HG03558 (cell line): ENCODE measurements around the gene PGC.
"Not testable (repeated sequence)": the region's sequence is repeated elsewhere in the genome, so short reads cannot be mapped to it uniquely, and the experiment has no call there.

Source experiments
- ATAC-seq: cut with Tn5 transposase; IDR thresholded peaks from one replicate; pipeline ENCODE4 v1.9.1; 2021; ENCODE audit warnings: moderate number of reproducible peaks; ENCODE audit not compliant: unreplicated experiment; ENCODE audit errors: extremely low read depth

PGC gene

DNA sequence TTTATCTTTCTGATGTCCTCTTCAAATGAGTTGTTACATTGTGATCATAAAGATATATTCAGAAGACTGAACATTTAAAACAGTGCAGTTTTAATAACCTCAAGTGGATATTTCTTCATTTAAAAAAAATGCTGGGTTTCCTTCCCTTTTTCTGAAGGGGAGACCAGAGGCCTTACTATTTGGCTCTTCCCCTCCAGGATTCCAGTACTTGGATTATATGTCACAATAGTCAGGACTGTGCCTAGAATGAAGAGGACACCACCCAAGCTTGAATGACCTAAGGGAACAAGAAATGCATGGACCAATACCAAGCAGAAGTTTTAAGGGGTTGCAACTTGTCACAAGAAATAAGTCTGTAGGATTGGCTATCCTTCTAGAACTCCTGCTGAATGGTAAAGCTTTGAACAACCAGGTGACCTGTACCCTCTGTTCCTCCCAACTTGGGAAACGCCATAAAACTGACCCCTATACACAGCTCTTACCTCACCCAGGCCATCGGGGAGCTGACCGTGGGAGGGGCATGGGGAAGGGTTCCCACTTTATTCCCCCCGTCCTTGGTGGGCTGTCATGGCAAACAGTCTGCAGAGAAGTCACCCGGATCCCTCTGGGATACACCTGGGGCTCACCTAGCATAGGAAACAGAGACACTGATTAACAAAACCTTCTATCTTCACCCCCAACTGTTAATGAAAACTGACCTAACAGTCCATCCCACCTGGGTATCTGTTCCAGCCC, 30.5 kb upstream of the PGC start:
- ATAC-seq, result no peak

DNA sequence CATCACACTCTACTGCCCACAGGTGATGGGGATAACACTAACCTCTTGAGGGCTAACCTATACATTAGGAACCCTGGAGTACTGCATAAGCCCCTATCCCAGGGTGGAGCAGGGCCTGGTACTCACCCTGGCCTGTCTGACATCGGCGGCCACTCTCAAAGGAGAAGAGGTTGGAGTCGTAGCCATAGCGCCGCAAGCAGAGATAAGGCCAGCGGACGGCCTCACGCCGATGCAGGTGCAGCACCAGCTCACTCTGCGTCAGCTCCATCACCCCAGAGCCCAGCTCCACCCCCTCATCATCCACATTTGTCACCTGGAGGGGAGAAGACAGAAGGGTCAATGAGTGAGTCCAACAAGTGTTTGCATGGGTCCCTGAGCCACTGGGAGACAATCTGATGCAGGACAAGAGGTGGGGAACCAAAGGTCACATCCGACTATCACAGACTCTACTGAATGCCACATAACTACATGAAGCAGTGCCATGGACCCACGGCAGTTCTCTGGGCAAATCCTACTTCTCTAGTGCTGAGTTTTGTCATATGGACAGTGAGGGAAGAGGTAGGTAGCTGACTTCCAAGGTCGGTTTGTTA, 28.2 kb upstream of the PGC start:
- no peak for ATAC-seq

DNA sequence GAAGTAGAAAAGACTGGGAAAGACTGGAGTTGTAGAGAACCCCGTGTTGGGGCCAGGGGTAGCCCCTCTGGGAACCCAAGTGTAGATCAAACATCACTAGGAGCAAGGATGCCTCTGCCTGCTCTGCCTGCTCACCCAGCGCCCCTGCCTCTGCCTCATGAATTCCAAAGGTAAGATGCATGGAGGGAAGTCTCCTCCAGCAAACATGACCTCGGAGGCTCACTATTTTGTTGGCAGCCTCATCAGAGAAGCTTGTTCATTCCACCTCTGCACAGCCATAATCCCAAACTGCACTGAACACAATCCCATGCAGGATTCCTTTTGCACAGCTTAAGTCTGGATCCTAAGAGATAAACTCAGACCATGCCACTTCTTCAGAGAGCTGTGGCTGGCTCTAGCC, 27.6 kb upstream of the PGC start:
- no peak for ATAC-seq

DNA sequence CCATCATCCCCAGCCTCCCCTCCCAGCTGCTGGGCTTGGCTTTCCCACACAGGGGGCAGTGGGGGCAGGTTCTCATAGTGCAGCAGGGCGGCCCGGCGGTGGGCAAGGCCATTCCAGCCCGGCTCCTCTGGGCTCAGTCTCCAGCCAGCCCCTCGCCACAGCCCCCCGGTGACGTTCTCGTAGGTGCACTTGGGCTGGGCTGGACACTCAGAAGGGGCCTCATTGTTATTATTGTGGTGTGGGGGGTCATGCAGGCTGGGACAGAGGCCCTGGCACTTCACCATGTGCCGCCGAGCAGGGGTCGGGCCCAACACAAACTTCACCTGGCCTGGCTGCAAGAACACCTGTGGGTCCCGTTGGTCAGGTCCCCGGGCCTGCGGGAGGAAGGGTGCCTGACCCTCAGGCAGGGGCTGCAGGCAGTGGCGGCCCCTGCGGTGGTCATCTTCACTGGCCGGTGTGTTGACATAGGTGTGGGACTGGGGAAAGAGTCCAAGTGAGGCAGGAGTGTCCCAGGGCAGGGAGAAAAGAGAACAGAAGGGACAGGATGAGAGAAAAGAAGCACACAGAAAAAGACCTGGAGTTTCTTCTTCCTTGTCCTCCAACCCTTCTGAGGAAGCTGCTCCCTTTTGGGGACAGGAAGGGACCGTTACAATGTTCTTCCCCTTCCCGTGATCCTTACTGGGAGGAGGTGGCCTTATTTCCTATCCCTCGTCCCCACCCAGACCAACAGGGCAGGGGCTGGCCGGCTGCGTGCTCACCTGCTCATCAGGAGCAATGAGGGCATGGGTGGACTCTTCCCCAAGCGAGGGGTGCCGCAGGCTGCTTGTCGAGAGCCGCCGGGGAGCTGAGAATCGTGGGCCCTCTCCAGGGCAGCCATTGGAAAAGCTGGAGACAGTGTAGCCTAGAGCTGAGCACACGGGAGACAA, 24.1 kb upstream of the PGC start:
- no peak for ATAC-seq

DNA sequence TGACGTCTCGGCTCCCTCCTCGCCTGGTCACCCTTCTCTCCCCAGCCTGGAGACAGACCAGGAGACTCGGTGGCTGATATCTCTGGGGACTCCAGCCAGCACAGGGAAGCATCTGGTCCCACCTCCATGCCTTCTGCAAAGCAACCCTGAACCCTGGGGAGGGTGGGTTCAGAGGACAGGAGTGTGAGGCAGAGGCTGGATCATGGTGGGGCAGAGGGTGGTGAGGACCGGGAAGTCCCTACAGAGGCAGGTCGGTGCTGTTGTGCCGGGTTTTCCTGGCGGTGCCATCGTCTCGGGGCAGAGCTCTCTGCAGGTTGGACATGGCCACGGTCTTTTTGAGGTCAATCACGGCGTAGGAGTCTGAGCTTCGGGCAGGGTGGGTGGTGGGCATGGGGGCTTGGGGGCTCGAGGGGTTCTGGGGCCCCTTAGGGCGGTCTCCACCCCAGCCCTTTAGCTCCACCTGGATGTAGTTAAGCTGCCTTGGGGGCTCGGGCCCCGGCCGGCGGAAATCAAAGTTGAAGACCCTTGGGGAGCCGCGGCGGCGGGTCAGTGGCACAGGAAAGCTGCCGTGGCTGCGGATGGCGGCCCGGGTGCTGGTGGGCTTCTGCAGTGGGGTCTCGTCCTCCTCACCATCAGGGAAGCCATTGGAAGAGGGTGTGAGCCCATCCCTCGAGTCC, 23.3 kb upstream of the PGC start:
- no peak for ATAC-seq

DNA sequence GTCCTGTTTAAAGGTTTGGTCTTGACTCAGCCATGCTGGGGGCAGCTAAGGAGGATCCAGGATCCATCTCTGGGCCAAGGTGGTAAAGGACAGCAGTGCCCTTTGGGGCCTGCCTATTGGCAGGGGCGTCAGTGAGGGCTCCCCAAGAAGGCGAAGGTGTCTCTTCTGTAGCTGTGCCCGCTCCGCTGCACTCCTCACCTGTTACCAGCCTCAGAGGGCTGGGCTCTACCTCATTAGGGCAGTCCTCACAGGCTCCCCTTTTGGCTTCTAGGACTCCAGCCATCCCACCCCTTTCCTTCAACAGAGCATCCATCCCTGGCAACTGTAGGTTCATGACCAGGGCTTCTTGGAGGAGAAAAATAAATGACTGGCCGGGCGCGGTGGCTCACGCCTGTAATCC, 22.2 kb upstream of the PGC start:
- no peak for ATAC-seq

DNA sequence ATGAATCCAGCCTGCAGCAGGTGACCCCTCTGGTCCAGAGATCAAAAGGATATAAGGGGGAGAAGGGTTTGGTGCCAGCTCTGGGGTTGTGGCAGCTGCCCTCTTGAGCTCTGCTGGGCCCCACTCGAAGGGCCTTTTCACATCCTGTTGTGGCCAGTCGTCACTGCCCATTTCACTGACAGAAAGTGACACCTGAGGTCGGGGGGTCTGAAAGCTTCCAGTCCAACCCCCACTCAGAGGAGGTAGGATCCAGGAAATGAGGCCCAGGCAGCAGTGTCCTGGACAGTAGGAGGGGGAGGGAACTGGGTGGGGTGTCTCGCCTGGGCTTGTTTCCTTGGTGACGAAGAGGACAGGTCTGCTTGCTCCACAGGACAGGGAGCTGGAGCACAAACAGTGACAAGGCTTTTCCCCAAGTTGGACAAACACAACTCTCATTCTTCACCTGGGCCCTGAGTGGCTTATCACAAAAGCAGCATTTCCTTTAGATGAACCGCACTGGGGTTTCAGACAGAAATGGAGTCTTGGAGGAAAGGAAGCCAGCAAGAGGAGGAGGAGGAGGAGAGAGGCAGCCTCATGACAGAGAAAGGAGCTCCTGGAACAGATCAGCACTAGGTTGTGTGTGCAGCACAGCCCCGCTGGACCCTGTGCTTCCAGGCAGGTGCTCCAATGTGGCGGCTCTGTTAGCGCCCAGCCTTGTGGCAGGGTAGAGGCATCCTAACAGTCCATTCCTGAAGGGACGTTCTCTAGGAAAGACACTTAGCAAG, 21.5 kb upstream of the PGC start:
- ATAC-seq, result no peak

DNA sequence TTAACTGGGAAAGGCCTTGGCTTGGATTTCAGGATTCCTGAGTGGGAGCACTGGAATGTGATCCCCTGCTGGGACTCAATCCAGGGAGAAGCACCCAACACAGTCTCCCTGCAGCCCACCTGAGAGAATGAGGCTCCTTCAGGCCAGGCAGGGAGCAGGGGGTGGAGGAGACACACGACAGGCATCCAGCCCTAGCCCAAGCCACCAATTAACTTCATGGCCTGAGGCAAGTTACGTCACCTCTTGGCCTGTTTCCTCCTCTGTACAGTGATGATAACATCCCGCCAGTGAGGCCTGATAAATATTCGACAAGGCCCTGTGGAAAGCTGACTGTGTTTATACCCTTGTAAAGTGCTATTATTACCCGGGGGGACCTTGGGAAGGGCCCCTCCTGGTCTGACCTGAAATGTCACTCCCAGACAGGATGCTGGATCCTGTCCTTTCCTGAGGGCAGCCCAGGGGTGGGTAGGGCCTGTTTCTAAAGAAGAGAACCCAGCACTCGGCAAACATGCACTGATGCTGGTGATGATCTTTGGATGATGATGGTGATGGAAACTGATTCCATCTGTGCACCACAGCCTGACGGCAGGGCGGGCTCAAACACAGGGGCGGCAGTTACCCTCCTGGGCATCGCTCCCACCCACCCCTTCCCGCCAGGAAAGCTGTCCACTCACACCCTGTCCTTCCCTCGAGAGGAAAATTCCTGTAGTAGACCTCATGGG, 20.1 kb upstream of the PGC start:
- no peak for ATAC-seq

DNA sequence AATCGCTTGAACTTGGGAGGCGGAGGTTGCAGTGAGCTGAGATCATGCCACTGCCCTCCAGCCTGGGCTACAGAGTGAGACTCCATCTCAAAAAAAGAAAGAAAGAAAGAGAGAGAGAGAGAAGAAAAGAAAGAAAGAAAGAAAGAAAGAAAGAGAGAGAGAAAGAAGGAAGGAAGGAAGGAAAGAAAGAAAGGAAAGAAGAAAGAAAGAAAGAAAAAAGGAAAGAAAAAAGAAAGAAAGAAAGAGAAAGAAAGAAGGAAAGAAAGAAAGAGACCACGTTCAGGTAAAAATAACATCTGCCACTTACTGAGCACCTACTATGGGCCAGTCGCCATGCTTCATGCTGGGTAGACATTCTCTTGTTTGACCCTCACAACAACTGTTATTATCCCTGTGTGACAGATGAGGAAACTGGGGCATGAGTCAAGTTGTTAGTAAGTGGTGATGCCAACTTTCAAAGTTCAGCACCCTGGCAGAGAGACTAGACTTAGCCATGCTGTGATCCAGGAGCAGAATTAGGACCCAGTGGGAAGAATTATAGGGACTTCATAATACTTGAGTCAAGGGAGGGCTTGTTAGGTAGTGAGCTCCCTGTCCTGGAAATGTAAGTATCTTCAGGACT, 19.0 kb upstream of the PGC start:
- ATAC-seq, result not testable (repeated sequence)

DNA sequence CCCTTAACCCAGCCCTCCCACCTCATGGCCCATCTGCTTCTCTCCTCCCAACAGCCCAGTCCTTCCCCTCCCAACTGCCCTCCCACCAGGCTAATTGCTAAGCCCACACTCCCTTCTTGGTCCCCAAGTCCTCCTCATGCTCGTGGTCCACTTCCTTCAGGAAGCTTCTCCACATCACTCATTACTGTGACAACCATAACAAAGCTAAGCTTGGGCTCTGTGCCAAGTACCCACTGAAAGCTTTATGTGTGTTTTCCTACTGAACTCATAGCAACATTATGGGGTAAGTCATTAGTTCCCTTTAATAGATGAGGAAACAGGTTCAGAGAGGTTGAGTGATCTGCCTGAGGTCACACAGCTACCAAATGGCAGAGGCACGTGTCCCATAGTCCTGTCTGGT, 16.3 kb upstream of the PGC start:
- no peak for ATAC-seq

DNA sequence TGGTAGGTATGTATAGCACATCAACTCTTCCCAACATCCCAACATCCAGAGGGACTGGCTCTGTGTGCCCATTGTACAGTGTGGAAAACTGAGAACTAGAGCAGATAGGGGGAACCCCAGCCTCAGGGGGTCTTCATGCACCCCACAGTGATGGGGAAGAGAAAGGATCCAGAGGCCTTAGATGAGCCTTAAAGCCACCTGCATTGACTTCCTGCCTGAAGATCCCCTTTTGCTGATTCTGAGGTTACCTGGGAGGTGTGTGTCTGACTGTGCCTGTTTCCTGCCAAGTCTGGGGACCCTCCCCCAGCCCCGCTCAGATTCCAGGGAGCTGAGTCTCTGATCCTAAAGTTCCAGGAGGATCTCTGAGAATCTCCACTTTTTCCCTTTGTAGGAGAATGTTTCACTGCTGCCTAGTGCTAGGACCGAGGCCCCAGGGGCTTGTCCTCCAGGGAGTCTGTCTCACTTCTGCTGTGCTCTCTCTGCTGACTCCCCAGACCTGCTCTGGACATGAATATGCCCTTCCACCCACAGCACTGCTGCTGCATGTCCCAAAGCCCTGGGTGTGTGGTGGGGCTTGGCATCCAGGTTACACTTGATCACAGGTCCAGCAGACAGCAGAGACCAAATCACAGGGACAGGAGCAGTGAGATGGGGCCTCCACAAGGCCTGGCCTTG, 12.8 kb upstream of the PGC start:
- no peak for ATAC-seq

DNA sequence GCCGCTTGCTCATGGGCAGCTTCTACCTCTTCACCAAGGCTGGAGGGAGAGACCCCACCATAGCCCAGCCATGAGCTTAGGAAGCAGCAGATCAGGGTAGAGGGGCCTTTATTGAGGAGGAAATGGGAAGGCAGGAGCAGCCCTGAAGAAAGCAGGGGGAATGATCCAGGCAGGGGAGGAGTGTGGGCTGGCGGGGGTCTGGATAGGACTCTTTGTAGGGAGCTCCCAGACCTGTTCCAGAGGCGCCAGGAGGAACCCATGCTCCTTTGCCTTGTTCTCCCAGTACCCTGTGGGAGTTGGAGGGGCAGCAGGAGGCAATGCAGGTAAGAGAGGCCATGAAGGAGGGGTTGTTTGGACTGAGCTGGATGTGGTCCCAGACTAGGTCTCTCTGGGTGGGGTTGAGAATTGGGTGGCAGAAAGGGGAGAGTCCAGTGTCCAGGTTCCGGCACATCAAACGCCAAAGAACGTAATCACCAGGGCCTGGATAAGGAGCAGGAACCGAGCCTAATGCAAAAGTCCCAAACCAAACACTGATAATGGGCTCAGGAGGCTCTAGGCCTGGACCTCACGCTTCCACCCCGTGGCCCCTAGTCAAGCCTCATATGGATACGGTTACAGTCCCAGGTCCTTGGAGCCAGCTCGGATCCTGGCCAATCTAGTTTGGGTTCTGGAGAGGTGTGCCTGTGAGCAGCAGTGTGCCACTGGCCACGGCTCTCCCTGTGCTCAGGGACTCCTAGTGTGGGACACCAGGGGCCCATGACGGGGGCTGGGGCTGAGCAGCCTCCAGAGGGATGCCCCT, 12.1 kb upstream of the PGC start:
- ATAC-seq, result no peak

DNA sequence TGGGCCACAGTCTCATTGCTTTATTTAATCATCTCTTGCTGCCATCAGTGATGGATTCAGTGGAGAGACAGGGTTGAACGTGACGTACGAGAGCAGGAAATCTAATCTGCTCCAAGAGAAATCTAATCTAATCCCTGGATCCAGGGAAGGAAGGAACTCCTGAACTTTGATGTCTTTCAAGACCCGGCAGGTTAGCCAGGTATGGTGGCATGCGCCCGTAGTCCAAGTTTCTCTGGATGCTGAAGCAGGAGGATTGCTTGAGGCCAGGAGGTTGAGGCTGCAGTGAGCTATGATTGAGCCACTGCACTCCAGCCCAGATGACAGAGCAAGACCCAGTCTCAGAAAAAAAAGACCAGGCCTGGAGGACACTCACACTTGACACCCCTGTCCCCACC, 11.4 kb upstream of the PGC start:
- no peak for ATAC-seq

DNA sequence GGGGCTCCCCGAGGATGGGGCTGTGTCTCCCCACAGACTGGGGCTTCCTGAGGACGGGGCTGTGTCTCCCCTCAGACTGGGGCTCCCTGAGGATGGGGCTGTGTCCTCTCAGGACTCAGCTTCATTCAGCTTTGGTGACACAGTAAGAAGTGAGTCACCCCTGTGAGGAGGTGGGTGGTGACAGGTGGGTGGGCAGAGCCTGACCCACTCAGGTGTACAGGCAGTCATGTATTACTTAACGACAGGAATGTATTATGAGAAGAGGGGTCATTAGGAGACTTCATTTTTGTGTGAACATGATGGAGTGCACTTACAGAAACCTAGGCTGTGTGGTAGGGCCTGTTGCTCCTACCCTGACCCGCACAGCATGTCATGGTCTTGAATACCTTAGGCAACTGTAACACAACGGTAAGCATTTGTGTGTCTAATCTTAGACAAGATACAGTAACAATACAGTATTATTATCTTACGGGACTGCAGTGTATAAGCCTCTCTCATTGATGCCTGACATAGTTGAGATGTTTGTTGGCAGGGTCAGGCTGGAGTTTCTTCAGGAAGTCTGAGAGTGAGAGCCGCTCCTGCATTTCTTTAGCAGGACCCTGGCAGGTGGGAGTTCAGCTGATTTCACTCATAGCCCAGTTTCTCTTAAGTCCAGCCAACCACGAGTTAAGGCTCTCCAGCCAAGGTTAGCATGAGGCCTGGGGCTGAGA, 10.9 kb upstream of the PGC start:
- no peak for ATAC-seq

DNA sequence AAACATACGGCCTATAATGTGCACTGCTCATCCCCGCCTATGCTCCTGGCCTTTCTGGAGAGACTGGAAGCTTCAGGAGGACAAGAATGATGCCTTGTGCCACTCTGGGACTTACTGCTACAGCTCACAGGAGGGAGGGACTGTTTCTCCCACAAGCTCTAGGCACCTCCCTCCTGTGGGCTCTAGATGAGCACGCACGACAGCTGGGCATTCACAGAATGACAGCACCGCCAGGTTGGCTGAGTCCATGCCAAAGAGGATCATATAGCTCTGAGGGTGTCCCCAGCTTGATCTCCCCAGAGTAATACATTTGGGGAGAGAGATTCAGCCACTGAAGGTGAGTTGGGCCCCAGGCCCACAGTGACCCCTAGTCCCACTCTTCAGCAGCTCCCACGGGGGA, 10.1 kb upstream of the PGC start:
- ATAC-seq, result no peak

DNA sequence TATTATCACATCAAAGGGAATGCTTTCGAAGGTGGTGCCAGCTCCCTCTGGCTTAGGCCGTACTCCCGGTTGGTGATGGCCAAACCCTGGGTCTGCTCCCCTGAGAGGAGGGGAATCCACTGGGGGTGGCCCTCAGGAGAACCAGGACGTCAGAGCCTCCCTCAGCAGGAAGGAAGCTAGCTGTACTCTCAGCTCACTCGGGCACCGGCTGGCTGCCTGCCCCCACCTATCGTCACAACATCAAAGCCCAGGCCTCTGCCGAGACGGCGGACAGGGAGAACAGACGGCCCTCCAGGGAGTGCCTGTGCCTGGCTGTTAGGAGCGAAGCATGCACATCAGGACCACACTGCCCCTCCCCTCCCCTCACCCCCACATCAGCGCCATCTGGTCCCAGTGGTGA, 9.2 kb upstream of the PGC start:
- ATAC-seq, result no peak

DNA sequence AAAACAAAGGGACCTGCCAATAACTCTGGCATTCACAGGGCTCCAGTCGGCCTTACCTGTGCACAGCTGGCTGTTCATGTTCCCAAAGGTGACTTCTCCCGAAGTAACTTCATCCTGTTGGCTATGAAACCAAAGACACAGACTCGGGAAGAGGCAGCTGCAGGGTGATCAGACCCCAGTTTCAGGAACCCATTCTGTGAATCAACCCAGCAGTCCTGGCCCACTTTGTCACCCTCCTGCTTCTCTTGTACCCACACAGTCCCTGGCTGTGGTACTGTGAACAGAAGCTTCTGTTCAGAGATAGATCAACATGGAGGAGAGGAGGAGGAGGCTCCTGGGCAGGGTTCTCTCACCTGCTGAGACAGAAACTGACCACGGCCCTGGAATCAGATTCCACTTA, 8.7 kb upstream of the PGC start:
- ATAC-seq, result no peak
